GM23338 (cell line): ENCODE measurements around the gene KCNQ1OT1. TPM values are rescaled to one million over a fixed set of nuclear protein-coding genes. Genes with fewer than 3 reads are reported as not detected.

Experiments used
- ATAC-seq: fragments of 200-7000 bp; cut with Tn5 transposase; 3 replicates; pipeline ENCODE4 v1.9.1; 2020
- DNase-seq: peaks from one replicate; pipeline ENCODE4 v3.0.0-alpha.2; 2015; ENCODE audit warnings: low spot score
- H2AFZ ChIP-seq: fragments of 200-600 bp; sonication (generic); 2 replicates; pipeline ENCODE4 v1.8.0; 2016; ENCODE audit warnings: antibody characterized with exemption, mild to moderate bottlenecking, moderate library complexity
- H3F3A ChIP-seq: fragments of 200-600 bp; sonication (generic); replicated peaks from 2 replicates; pipeline ENCODE4 v1.8.0; 2017; ENCODE audit warnings: antibody characterized with exemption, mixed run types, low read depth
- H3K27ac ChIP-seq: fragments of 200-600 bp; sonication (generic); 2 replicates; pipeline ENCODE4 v1.6.1; 2016; ENCODE audit warnings: low read depth
- H3K27me3 ChIP-seq: fragments of 200-600 bp; sonication (generic); 2 replicates; pipeline ENCODE4 v1.8.0; 2016; ENCODE audit warnings: mild to moderate bottlenecking, mixed run types, moderate library complexity; ENCODE audit not compliant: insufficient read depth
- H3K36me3 ChIP-seq: fragments of 200-600 bp; sonication (generic); 2 replicates; pipeline ENCODE4 v1.8.0; 2016; ENCODE audit warnings: mild to moderate bottlenecking; ENCODE audit not compliant: insufficient read depth
- H3K4me1 ChIP-seq: fragments of 200-600 bp; sonication (generic); 2 replicates; pipeline ENCODE4 v1.8.0; 2016; ENCODE audit warnings: mild to moderate bottlenecking, moderate library complexity; ENCODE audit not compliant: insufficient read depth
- H3K4me2 ChIP-seq: fragments of 200-600 bp; sonication (generic); 2 replicates; pipeline ENCODE4 v1.7.1; 2017; ENCODE audit warnings: mixed run types
- H3K4me3 ChIP-seq: fragments of 200-600 bp; sonication (generic); 2 replicates; pipeline ENCODE4 v1.6.1; 2016; ENCODE audit warnings: mixed run types
- H3K79me2 ChIP-seq: fragments of 200-600 bp; sonication (generic); replicated peaks from 2 replicates; pipeline ENCODE4 v1.8.0; 2017; ENCODE audit warnings: mild to moderate bottlenecking; ENCODE audit not compliant: insufficient read depth
- H3K9me2 ChIP-seq: fragments of 200-600 bp; sonication (generic); 2 replicates; pipeline ENCODE4 v1.8.0; 2017; ENCODE audit not compliant: insufficient read depth
- H4K20me1 ChIP-seq: fragments of 200-600 bp; sonication (generic); replicated peaks from 2 replicates; pipeline ENCODE4 v1.8.0; 2017; ENCODE audit warnings: mild to moderate bottlenecking; ENCODE audit not compliant: insufficient read depth
- H3K27ac Mint-ChIP-seq: 2 replicates; pipeline ENCODE4 v1.8.0; 2020; ENCODE audit warnings: inconsistent platforms, mild to moderate bottlenecking, moderate library complexity, mixed read lengths
- H3K27me3 Mint-ChIP-seq: 3 replicates; pipeline ENCODE4 v1.8.0; 2022; ENCODE audit warnings: low read depth, mild to moderate bottlenecking, moderate library complexity, mixed read lengths, inconsistent platforms; ENCODE audit not compliant: insufficient read depth, poor library complexity
- H3K36me3 Mint-ChIP-seq: 3 replicates; pipeline ENCODE4 v1.8.0; 2021; ENCODE audit warnings: low read depth, mild to moderate bottlenecking, inconsistent platforms, moderate library complexity, mixed read lengths
- H3K4me1 Mint-ChIP-seq: 3 replicates; pipeline ENCODE4 v1.8.0; 2020; ENCODE audit warnings: mild to moderate bottlenecking, inconsistent platforms, mixed read lengths
- H3K4me3 Mint-ChIP-seq: 3 replicates; pipeline ENCODE4 v1.8.0; 2021; ENCODE audit warnings: moderate library complexity, mild to moderate bottlenecking, inconsistent platforms, mixed read lengths
- H3K9me3 Mint-ChIP-seq: 3 replicates; pipeline ENCODE4 v1.8.0; 2020; ENCODE audit warnings: moderate library complexity, mild to moderate bottlenecking, inconsistent platforms, mixed read lengths
- CREB1 ChIP-seq: fragments of 250-450 bp; sonication (Bioruptor Pico); IDR thresholded peaks from 2 replicates; pipeline ENCODE4 v1.5.0; 2020; ENCODE audit warnings: low read depth, mild to moderate bottlenecking, moderate library complexity
- CTCF ChIP-seq, 2 experiments: fragments of 200-600 bp in 1 of 2; sonication (generic) in 1 of 2; conservative IDR thresholded peaks; 2 replicates each; pipeline versions ENCODE4 v1.5.1 to v1.6.1; 2016 to 2017; ENCODE audit warnings: antibody characterized with exemption in 2 of 2, low read depth in 2 of 2, mild to moderate bottlenecking in 2 of 2, moderate library complexity in 1 of 2
- ETS1 ChIP-seq: IDR thresholded peaks from 2 replicates; pipeline ENCODE4 v1.6.1; 2016; ENCODE audit warnings: antibody characterized with exemption
- EZH2 ChIP-seq: fragments of 200-600 bp; sonication (generic); IDR thresholded peaks from one replicate; pipeline ENCODE4 v1.8.0; 2017; ENCODE audit warnings: antibody characterized with exemption, mild to moderate bottlenecking, low read depth; ENCODE audit not compliant: unreplicated experiment
- EZH2phosphoT487 ChIP-seq: fragments of 200-600 bp; sonication (generic); IDR thresholded peaks from one replicate; pipeline ENCODE4 v1.8.1; 2018; ENCODE audit warnings: antibody characterized with exemption; ENCODE audit not compliant: unreplicated experiment
- JUNB ChIP-seq: IDR thresholded peaks from one replicate; pipeline ENCODE4 v1.6.1; 2016; ENCODE audit warnings: antibody characterized with exemption; ENCODE audit not compliant: unreplicated experiment
- NANOG ChIP-seq: IDR thresholded peaks from 2 replicates; pipeline ENCODE4 v1.6.1; 2016; ENCODE audit warnings: antibody characterized with exemption, borderline replicate concordance
- POLR2AphosphoS5 ChIP-seq: IDR thresholded peaks from 2 replicates; pipeline ENCODE4 v1.6.1; 2016; ENCODE audit warnings: antibody characterized with exemption, low read depth
- REST ChIP-seq: IDR thresholded peaks from one replicate; pipeline ENCODE4 v1.6.1; 2018; ENCODE audit warnings: antibody characterized with exemption; ENCODE audit not compliant: unreplicated experiment
- STAT1 ChIP-seq: IDR thresholded peaks from one replicate; pipeline ENCODE4 v1.6.1; 2016; ENCODE audit warnings: antibody characterized with exemption; ENCODE audit not compliant: unreplicated experiment
- ZNF114 ChIP-seq: fragments of 250-450 bp; sonication (Bioruptor Pico); IDR thresholded peaks from 2 replicates; pipeline ENCODE4 v1.5.0; 2020; ENCODE audit warnings: mild to moderate bottlenecking, moderate library complexity
- ZNF331 ChIP-seq: fragments of 250-450 bp; sonication (Bioruptor Pico); IDR thresholded peaks from 2 replicates; pipeline ENCODE4 v1.5.0; 2020; ENCODE audit warnings: low read depth, mild to moderate bottlenecking, moderate library complexity
- ZNF462 ChIP-seq: fragments of 250-450 bp; sonication (Bioruptor Pico); IDR thresholded peaks from 2 replicates; pipeline ENCODE4 v1.5.0; 2020; ENCODE audit warnings: mild to moderate bottlenecking, moderate library complexity
- polyA plus RNA-seq: library from polyadenylated mRNA; unstranded; fragments of >200 nt; fragmentation: Nextera tagmentation; extraction: Ambion mirVana; gene quantifications from 2 replicates; pipeline ENCODE4 v1.2.1, GENCODE V29; 2016
- total RNA-seq: library from RNA; depleted of rRNA; stranded (reverse); fragments of >200 nt; shearing (Covaris generic); gene quantifications from 2 replicates; pipeline ENCODE4 v1.2.3, GENCODE V29; 2014

KCNQ1OT1 gene
- total and polyA plus RNA-seq, 2 experiments from 2014 or later, result 1.5 to 4.2 TPM

DNA sequence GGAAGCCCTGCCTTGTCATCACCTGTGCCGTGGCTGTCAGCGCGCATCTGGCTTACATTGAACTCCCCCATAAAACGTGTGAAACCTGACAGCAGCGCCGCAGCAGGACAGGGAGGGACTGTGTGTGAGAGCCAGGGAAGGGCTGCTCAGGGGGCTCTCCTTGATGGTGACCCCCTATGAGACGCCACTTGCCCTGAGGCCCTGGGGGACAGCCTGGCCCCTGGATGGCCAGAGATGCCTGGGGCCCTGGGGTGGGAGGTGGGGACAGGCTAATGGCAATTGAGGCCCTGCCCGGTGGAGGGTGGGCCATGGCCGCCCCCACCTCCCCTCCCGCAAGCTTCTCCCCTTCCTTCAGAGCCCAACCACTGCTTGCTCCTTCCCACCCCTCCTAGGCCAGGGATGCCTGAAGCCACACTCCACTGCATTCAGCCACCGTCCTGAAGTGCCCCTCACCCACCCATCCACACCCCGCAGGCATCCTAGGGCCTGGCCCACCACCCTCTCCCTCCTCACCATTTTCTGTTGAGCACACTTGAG is 35.3 kb upstream of the KCNQ1OT1 start:
- no peak overlapping the region for H3K4me3 Mint-ChIP-seq
- no peaks in the 10 kb centered on the region for H3K4me1 ChIP-seq
- H3K36me3 ChIP-seq, result no peaks in the 10 kb centered on the region
- H3F3A ChIP-seq, result no peaks in the 10 kb centered on the region
- H3K9me2 ChIP-seq, result no peaks in the 10 kb centered on the region
- no peak overlapping the region for H3K4me3 ChIP-seq
- 0 out of 2 replicates have a peak, but pooled peaks cover 6% of the 10 kb centered on the region for H3K27me3 ChIP-seq
- H3K27ac ChIP-seq, result no peak overlapping the region
- H3K4me1 Mint-ChIP-seq, result no peaks in the 10 kb centered on the region; the same call in 1 of the 3 replicates
- no peak for ATAC-seq
- no peak overlapping the region for H3K4me2 ChIP-seq
- no peaks in the 10 kb centered on the region for H4K20me1 ChIP-seq
- H3K36me3 Mint-ChIP-seq, result no peaks in the 10 kb centered on the region
- TF ChIP-seq CREB1 (CRISPR knock-in tag) (no peak), REST (no peak), ZNF331 (CRISPR knock-in tag) (no peak), ETS1 (no peak), STAT1 (no peak), EZH2phosphoT487 (no peak), JUNB (no peak), ZNF114 (CRISPR knock-in tag) (no peak), POLR2AphosphoS5 (no peak), EZH2 (no peak), NANOG (no peak), ZNF462 (no peak), CTCF (conservative IDR thresholded peaks at IDR 0.05; ENCODE audit: low read depth in 2 of 2) (no peak)
- no peaks in the 10 kb centered on the region for H3K79me2 ChIP-seq
- DNase-seq, result no peak
- H3K27me3 Mint-ChIP-seq, result peaks cover 33% of the 10 kb centered on the region
- no peak overlapping the region for H2AFZ ChIP-seq
- H3K9me3 Mint-ChIP-seq, result no peaks in the 10 kb centered on the region
- no peak overlapping the region for H3K27ac Mint-ChIP-seq
